OCI-LY3 (cell line): Measurements from ENCODE around the gene ZNF484.
A peak's percentile ranks its signal among the peaks of the same experiment; 100 is the strongest.
"Not testable (repeated sequence)": the region's sequence is repeated elsewhere in the genome, so short reads cannot be mapped to it uniquely, and the experiment has no call there.

Source experiments
- H2AFZ ChIP-seq: fragments of 200-600, 300-600 bp; shearing (Covaris generic); 2 replicates; pipeline ENCODE4 v1.6.0; 2014; ENCODE audit warnings: antibody characterized with exemption, low read depth, low read length
- H3K27ac ChIP-seq: fragments of 200-600, 300-600 bp; sonication (generic); 2 replicates; pipeline ENCODE4 v1.5.1; 2014; ENCODE audit warnings: mild to moderate bottlenecking, low read length, moderate library complexity, mixed read lengths
- H3K27me3 ChIP-seq: fragments of 200-600, 300-600 bp; sonication (generic); 2 replicates; pipeline ENCODE4 v1.6.1; 2014; ENCODE audit warnings: low read depth, low read length, mixed read lengths
- H3K36me3 ChIP-seq: fragments of 200-600, 300-600 bp; sonication (generic); replicated peaks from 2 replicates; pipeline ENCODE3; 2014; ENCODE audit warnings: low read depth, low read length, mixed read lengths
- H3K4me1 ChIP-seq: fragments of 300-600, 200-600 bp; sonication (generic); 2 replicates; pipeline ENCODE4 v1.6.1; 2014; ENCODE audit warnings: low read length, mixed read lengths
- H3K4me2 ChIP-seq: fragments of 200-600, 300-600 bp; sonication (generic); 2 replicates; pipeline ENCODE4 v1.6.1; 2014; ENCODE audit warnings: low read length, mixed read lengths
- H3K4me3 ChIP-seq: fragments of 300-600, 200-600 bp; sonication (generic); 2 replicates; pipeline ENCODE4 v1.5.1; 2014; ENCODE audit warnings: antibody characterized with exemption, mild to moderate bottlenecking, low read length, moderate library complexity
- H3K79me2 ChIP-seq: fragments of 300-600, 200-600 bp; shearing (Covaris generic); 2 replicates; pipeline ENCODE4 v1.6.1; 2014; ENCODE audit warnings: mild to moderate bottlenecking, low read length, mixed read lengths
- H3K9ac ChIP-seq: fragments of 300-600, 200-600 bp; shearing (Covaris generic); 2 replicates; pipeline ENCODE4 v1.6.0; 2014; ENCODE audit warnings: mild to moderate bottlenecking, low read length, moderate library complexity
- H3K9me3 ChIP-seq: fragments of 200-600, 300-600 bp; shearing (Covaris generic); 2 replicates; pipeline ENCODE4 v1.6.1; 2014; ENCODE audit warnings: low read length, mixed read lengths; ENCODE audit not compliant: insufficient read depth
- H4K20me1 ChIP-seq: fragments of 200-600, 300-600 bp; sonication (generic); 2 replicates; pipeline ENCODE4 v1.6.1; 2016; ENCODE audit warnings: low read length, mixed read lengths; ENCODE audit not compliant: insufficient read depth
- EZH2phosphoT487 ChIP-seq: fragments of 200-600 bp; shearing (Covaris generic); IDR thresholded peaks from 2 replicates; pipeline ENCODE4 v1.6.1; 2018; ENCODE audit warnings: antibody characterized with exemption, mixed run types, low read depth
- TF ChIP-seq, protein P1 (sequence below): fragments of 200-600, 300-600 bp; sonication (generic); IDR thresholded peaks from 2 replicates; pipeline ENCODE4 v1.5.1; 2014; ENCODE audit warnings: antibody characterized with exemption, low read length, low read depth

ZNF484 gene

DNA sequence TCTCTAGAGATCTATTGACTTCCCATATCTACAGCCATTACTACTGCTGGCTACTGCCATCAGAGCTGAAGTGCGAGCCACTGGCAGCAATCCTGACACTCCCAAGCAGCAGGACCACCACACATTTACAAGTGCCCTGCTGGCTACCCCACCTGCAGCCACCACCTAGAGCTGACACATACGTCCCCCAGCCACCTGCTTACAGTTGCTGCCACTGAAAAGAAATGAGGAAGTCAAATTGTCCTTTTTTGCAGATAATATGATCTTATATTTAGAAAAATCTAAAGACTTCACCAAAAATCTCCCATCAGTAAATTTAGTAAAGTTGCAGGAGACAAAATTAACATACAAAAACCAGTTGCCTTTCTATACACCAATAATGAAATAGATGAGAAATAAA is 48.4 kb downstream of the ZNF484 start:
- Histone ChIP-seq H3K9me3 (no peaks in the 10 kb centered on the region), H3K9ac (no peak overlapping the region), H3K36me3 (no peaks in the 10 kb centered on the region), H3K4me2 (no peak overlapping the region), H3K27me3 (no peaks in the 10 kb centered on the region), H4K20me1 (no peaks in the 10 kb centered on the region), H3K27ac (no peak overlapping the region), H3K79me2 (no peaks in the 10 kb centered on the region), H3K4me3 (no peak overlapping the region), H2AFZ (no peak overlapping the region), H3K4me1 (no peaks in the 10 kb centered on the region)
- no peak for TF ChIP-seq EZH2phosphoT487
- TF ChIP-seq, protein P1, sequence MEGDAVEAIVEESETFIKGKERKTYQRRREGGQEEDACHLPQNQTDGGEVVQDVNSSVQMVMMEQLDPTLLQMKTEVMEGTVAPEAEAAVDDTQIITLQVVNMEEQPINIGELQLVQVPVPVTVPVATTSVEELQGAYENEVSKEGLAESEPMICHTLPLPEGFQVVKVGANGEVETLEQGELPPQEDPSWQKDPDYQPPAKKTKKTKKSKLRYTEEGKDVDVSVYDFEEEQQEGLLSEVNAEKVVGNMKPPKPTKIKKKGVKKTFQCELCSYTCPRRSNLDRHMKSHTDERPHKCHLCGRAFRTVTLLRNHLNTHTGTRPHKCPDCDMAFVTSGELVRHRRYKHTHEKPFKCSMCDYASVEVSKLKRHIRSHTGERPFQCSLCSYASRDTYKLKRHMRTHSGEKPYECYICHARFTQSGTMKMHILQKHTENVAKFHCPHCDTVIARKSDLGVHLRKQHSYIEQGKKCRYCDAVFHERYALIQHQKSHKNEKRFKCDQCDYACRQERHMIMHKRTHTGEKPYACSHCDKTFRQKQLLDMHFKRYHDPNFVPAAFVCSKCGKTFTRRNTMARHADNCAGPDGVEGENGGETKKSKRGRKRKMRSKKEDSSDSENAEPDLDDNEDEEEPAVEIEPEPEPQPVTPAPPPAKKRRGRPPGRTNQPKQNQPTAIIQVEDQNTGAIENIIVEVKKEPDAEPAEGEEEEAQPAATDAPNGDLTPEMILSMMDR: no peak

DNA sequence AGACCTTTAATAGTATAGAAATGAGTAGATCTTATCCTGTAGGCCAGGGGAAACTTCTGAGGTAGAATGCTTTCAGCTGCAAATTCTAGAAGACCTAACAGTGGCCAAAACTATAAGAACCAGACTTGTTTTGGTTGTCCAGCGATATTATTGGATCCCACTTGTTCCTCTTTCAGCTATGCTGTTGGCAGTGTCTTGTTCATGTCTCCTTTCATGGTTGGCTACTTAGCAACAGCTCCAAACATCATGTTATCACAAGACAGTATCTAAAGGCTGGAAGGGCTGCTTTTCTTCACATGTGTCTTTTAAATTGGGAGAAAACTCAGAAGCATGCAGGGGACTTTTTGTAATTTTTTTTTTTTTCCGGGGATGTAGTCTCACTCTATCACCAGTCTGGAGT is 52.8 kb downstream of the ZNF484 start:
- H3K4me1 ChIP-seq, H3K9ac ChIP-seq, H3K9me3 ChIP-seq, H3K4me2 ChIP-seq, H3K36me3 ChIP-seq, H3K4me3 ChIP-seq, H2AFZ ChIP-seq, H3K27ac ChIP-seq, H3K27me3 ChIP-seq, H4K20me1 ChIP-seq, H3K79me2 ChIP-seq: not testable (repeated sequence)

DNA sequence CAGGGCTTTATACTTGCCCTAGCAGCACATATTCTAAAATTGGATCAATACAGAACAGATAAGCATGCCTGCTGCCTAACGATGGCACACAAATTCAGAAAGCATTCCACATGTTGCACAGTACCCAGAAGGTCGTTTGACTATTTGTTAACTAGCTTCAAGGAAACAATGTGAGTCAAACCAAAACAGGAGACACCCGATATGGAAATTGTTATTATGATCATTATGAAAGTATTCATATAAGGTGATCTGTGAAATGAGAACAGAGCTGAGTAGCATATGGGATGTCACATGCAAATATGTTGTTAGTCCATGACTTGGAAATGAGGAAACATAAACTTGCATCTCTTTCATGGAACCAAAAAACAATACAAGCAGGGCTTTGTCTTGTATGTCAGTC is 56.9 kb downstream of the ZNF484 start:
- H2AFZ ChIP-seq: no peak overlapping the region
- TF ChIP-seq EZH2phosphoT487: no peak
- TF ChIP-seq, protein P1: no peak
- no peaks in the 10 kb centered on the region for H3K27me3 ChIP-seq
- no peaks in the 10 kb centered on the region for H3K79me2 ChIP-seq
- H3K27ac ChIP-seq: no peak overlapping the region
- H4K20me1 ChIP-seq: no peaks in the 10 kb centered on the region
- no peak overlapping the region for H3K9ac ChIP-seq
- peaks cover 5% of the 10 kb centered on the region; the same call in 1 of the 2 replicates for H3K4me1 ChIP-seq
- H3K9me3 ChIP-seq: no peaks in the 10 kb centered on the region
- peak overlapping the region; percentile 18; the same call in 1 of the 2 replicates for H3K4me2 ChIP-seq
- no peak overlapping the region for H3K4me3 ChIP-seq
- no peaks in the 10 kb centered on the region for H3K36me3 ChIP-seq

DNA sequence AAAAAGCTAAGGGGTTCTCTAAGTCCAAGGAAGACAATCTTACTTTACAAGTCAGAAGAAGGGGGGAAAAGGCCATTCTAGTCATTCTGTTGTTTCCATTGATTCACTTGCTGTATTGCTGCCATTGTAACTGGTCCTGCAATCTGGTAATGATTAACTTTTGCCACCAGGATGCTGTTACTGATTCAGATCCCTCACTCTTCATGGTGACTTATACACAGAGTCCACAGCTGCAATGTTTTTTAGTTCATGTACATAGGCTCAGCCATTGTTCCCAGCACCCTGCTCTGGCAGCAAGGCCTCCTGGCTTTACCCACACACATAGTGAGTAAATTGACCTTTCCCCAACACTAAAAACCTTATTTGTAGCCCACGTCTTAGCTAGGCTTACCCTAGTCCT is 57.9 kb downstream of the ZNF484 start:
- H3K4me1 ChIP-seq, H3K9ac ChIP-seq, H2AFZ ChIP-seq, H3K36me3 ChIP-seq, H3K4me3 ChIP-seq, H3K9me3 ChIP-seq, H3K27ac ChIP-seq, H3K4me2 ChIP-seq, H3K79me2 ChIP-seq, H3K27me3 ChIP-seq, H4K20me1 ChIP-seq: not testable (repeated sequence)

DNA sequence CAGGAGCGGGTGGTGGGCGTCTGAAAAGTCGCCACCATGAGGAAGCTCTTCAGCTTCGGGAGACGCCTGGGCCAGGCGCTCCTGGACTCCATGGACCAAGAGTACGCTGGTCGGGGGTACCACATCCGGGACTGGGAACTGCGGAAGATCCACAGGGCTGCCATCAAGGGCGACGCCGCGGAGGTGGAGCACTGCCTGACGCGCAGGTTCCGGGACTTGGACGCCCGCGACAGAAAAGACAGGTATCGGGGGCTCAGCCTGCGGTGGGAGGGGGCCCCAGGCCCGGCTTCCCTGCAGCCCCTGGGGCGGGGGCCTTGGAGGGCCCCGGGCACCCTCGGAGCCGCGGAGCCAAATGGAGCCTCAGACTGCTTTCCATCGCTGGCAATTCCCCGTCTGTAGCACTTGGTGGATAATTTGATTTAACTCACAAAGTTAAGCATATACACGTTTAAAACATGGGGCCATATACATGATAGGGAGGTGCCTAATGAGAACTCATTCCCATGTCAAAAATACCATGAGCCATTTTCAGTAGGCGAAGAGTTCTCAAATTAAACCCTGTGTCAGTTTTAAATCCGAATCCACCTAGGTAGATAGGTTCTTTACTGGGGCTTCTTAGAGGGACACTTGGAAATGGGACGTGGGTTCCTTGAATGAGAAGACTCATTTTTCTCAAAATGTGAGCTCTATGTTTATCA is 68.1 kb downstream of the ZNF484 start:
- not testable (repeated sequence) for H3K4me2 ChIP-seq, H3K27ac ChIP-seq, H3K79me2 ChIP-seq, H3K9me3 ChIP-seq, H3K36me3 ChIP-seq, H3K27me3 ChIP-seq, H3K4me3 ChIP-seq, H2AFZ ChIP-seq, H3K9ac ChIP-seq, H3K4me1 ChIP-seq, H4K20me1 ChIP-seq
